HepG2 (cell line): ENCODE data around the gene HCAR1. TPM values are rescaled to one million over a fixed set of nuclear protein-coding genes. Genes with fewer than 3 reads are reported as not detected.

Experiments
- BHLHE40 ChIP-seq: IDR thresholded peaks from 2 replicates; pipeline ENCODE4 v1.6.1; 2011; ENCODE audit warnings: low read length, improper control_type of control experiment
- GABPA ChIP-seq, 2 experiments: IDR thresholded peaks; 2 replicates each; pipeline ENCODE4 v1.6.1; 2011 to 2016; ENCODE audit warnings: low read depth in 2 of 2, low read length in 1 of 2, missing biosample characterization in 1 of 2, missing genetic modification characterization in 1 of 2
- PITX1 ChIP-seq: sonication (generic); formaldehyde crosslinking; IDR thresholded peaks from 2 replicates; pipeline ENCODE4 v1.5.1; 2020; ENCODE audit warnings: mild to moderate bottlenecking, missing genetic modification reagents
- SAP130 ChIP-seq: IDR thresholded peaks from 2 replicates; pipeline ENCODE4 v1.6.1; 2016; ENCODE audit warnings: low read depth
- SMAD3 ChIP-seq: sonication (generic); formaldehyde crosslinking; IDR thresholded peaks from 2 replicates; pipeline ENCODE4 v1.4.0; 2020; ENCODE audit warnings: missing genetic modification reagents
- TCF7 ChIP-seq: sonication (generic); IDR thresholded peaks from 2 replicates; pipeline ENCODE4 v1.6.1; 2016; ENCODE audit warnings: antibody characterized with exemption, low read depth
- YEATS4 ChIP-seq: sonication (generic); formaldehyde crosslinking; IDR thresholded peaks from 2 replicates; pipeline ENCODE4 v1.4.0; 2020; ENCODE audit warnings: missing genetic modification reagents, borderline replicate concordance
- ZNF263 ChIP-seq: sonication (generic); formaldehyde crosslinking; IDR thresholded peaks from 2 replicates; pipeline ENCODE4 v1.4.0; 2020; ENCODE audit warnings: missing genetic modification reagents
- ZNF44 ChIP-seq: sonication (generic); formaldehyde crosslinking; IDR thresholded peaks from 2 replicates; pipeline ENCODE4 v1.5.1; 2020; ENCODE audit warnings: mild to moderate bottlenecking, missing genetic modification reagents
- ZNF878 ChIP-seq: sonication (generic); formaldehyde crosslinking; IDR thresholded peaks from 2 replicates; pipeline ENCODE4 v1.8.1; 2023; ENCODE audit warnings: mild to moderate bottlenecking, missing genetic modification reagents, moderate library complexity
- polyA plus RNA-seq, 8 experiments: library from polyadenylated mRNA; depleted of rRNA in 3 of 8; stranded (reverse) in 7 of 8; unstranded in 1 of 8; fragments of >200 nt; fragmentation: Illumina TruSeq in 4 of 8; extraction: Trizol in 4 of 8; gene quantifications; 2 replicates each; pipeline versions ENCODE4 v1.2.1 to v1.2.3, GENCODE V29; 2011 to 2016; ENCODE audit warnings: low read depth in 4 of 8, missing spikeins in 1 of 8, mixed read lengths in 1 of 8; ENCODE audit not compliant: insufficient read depth in 1 of 8
- total RNA-seq, 5 experiments: library from RNA; depleted of rRNA; stranded (reverse); fragments of >200 nt; fragmentation: Illumina TruSeq; extraction: Trizol; gene quantifications; 2 replicates each; pipeline ENCODE4 v1.2.3, GENCODE V29; 2016; ENCODE audit warnings: low read depth in 1 of 5
- TF ChIP-seq, protein P1 (sequence below): IDR thresholded peaks from 2 replicates; pipeline ENCODE4 v1.6.1; 2016; ENCODE audit warnings: control low read depth
- TF ChIP-seq, protein P2 (sequence below): fragments of 450-650 bp; IDR thresholded peaks from 2 replicates; pipeline ENCODE4 v1.6.1; 2017
- TF ChIP-seq, protein P3 (sequence below): IDR thresholded peaks from 2 replicates; pipeline ENCODE4 v1.6.1; 2016; ENCODE audit warnings: low read depth, control low read depth
- TF ChIP-seq, protein P4 (sequence below): sonication (generic); formaldehyde crosslinking; IDR thresholded peaks from 2 replicates; pipeline ENCODE4 v1.8.1; 2023; ENCODE audit warnings: mild to moderate bottlenecking, inconsistent platforms, moderate library complexity, missing genetic modification reagents, borderline replicate concordance
- TF ChIP-seq, protein P5 (sequence below): sonication (generic); formaldehyde crosslinking; IDR thresholded peaks from 2 replicates; pipeline ENCODE4 v1.9.0; 2022; ENCODE audit warnings: missing genetic modification reagents, mild to moderate bottlenecking, borderline replicate concordance
- TF ChIP-seq, protein P6 (sequence below): sonication (generic); formaldehyde crosslinking; IDR thresholded peaks from 2 replicates; pipeline ENCODE4 v1.5.0; 2020; ENCODE audit warnings: missing genetic modification reagents
- TF ChIP-seq, protein P7 (sequence below): sonication (generic); formaldehyde crosslinking; IDR thresholded peaks from 2 replicates; pipeline ENCODE4; 2020; ENCODE audit warnings: missing genetic modification reagents, mild to moderate bottlenecking, borderline replicate concordance

The HCAR1 gene
- total and polyA plus RNA-seq, 2 of the 13 experiments (the other 11 are each of a cell fraction or from before 2014, with no cell fraction given), result 0.53 to 4.4 TPM

DNA sequence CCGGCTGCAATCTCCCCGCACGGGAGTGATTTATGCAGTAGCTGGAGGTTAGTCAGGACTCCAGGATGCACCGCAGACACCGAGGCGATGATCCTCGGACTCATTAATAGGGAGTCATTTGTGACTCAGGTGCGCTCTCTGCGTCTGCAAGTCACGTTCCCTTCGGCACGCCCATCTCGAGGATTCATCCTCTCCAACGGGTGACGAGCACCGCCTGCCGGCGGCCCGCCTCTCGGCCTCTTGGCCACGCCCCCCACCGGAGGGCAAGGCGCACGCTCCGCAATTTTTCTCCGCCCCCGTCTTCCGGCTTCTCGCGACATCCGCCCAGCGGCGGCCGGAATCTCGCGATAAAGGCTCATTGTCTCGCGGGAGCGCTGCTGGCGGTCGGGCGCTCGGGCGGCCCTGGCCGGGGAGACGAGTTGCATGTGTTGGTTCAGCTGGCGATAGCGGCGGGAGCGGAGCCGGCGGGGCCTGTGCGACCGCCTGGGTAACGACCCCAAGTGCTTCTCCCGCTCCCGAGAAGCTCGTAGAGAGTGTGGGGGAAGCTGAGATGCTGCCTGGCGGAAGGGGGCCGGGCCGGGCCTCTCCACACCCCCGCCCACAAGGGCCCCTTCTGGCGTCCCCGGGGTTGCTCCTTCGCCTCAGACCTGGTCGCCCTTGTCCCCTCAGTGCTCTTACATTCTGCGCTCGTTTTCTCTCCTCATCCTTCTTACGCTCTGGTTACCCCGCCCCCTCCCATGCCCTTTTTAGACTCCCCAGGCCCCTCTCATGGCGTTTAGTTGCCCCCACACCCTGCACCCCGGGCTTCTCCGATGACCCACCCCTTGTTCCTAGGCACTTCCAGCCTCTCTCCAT is 22.0 kb upstream of the HCAR1 start, which contains the start of gene DENR (continued):
- TF ChIP-seq, protein P1, sequence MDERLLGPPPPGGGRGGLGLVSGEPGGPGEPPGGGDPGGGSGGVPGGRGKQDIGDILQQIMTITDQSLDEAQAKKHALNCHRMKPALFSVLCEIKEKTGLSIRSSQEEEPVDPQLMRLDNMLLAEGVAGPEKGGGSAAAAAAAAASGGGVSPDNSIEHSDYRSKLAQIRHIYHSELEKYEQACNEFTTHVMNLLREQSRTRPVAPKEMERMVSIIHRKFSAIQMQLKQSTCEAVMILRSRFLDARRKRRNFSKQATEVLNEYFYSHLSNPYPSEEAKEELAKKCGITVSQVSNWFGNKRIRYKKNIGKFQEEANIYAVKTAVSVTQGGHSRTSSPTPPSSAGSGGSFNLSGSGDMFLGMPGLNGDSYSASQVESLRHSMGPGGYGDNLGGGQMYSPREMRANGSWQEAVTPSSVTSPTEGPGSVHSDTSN, result no peak
- TF ChIP-seq ZNF263 (CRISPR knock-in tag) (peak; percentile 55), TCF7 (no peak), YEATS4 (CRISPR knock-in tag) (peak; percentile 94), GABPA (IDR thresholded peaks at IDR 0.05; ENCODE audit: low read depth, low read length) (peak; percentile 42), GABPA (CRISPR knock-in tag; IDR thresholded peaks at IDR 0.05; ENCODE audit: low read depth) (peak; percentile 85), PITX1 (CRISPR knock-in tag) (peak; percentile 82; the same call in 1 of the 2 replicates), ZNF44 (0 out of 2 replicates have a peak, but pooled peaks have one; percentile 93), SAP130 (peak; percentile 92), ZNF878 (CRISPR knock-in tag) (peak; percentile 88; the same call in 1 of the 2 replicates), BHLHE40 (peak; percentile 98), SMAD3 (CRISPR knock-in tag) (peak; percentile 87; the same call in 1 of the 2 replicates)
- TF ChIP-seq, protein P2, sequence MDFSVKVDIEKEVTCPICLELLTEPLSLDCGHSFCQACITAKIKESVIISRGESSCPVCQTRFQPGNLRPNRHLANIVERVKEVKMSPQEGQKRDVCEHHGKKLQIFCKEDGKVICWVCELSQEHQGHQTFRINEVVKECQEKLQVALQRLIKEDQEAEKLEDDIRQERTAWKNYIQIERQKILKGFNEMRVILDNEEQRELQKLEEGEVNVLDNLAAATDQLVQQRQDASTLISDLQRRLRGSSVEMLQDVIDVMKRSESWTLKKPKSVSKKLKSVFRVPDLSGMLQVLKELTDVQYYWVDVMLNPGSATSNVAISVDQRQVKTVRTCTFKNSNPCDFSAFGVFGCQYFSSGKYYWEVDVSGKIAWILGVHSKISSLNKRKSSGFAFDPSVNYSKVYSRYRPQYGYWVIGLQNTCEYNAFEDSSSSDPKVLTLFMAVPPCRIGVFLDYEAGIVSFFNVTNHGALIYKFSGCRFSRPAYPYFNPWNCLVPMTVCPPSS, result no peak
- TF ChIP-seq, protein P3, sequence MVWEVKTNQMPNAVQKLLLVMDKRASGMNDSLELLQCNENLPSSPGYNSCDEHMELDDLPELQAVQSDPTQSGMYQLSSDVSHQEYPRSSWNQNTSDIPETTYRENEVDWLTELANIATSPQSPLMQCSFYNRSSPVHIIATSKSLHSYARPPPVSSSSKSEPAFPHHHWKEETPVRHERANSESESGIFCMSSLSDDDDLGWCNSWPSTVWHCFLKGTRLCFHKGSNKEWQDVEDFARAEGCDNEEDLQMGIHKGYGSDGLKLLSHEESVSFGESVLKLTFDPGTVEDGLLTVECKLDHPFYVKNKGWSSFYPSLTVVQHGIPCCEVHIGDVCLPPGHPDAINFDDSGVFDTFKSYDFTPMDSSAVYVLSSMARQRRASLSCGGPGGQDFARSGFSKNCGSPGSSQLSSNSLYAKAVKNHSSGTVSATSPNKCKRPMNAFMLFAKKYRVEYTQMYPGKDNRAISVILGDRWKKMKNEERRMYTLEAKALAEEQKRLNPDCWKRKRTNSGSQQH, result peak; percentile 83
- TF ChIP-seq, protein P4, sequence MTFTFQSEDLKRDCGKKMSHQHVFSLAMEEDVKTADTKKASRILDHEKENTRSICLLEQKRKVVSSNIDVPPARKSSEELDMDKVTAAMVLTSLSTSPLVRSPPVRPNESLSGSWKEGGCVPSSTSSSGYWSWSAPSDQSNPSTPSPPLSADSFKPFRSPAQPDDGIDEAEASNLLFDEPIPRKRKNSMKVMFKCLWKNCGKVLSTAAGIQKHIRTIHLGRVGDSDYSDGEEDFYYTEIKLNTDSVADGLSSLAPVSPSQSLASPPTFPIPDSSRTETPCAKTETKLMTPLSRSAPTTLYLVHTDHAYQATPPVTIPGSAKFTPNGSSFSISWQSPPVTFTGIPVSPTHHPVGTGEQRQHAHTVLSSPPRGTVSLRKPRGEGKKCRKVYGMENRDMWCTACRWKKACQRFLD (CRISPR knock-in tag), result peak; percentile 65; the same call in 1 of the 2 replicates
- TF ChIP-seq, protein P5, sequence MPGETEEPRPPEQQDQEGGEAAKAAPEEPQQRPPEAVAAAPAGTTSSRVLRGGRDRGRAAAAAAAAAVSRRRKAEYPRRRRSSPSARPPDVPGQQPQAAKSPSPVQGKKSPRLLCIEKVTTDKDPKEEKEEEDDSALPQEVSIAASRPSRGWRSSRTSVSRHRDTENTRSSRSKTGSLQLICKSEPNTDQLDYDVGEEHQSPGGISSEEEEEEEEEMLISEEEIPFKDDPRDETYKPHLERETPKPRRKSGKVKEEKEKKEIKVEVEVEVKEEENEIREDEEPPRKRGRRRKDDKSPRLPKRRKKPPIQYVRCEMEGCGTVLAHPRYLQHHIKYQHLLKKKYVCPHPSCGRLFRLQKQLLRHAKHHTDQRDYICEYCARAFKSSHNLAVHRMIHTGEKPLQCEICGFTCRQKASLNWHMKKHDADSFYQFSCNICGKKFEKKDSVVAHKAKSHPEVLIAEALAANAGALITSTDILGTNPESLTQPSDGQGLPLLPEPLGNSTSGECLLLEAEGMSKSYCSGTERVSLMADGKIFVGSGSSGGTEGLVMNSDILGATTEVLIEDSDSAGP (CRISPR knock-in tag), result peak; percentile 91
- TF ChIP-seq, protein P6, sequence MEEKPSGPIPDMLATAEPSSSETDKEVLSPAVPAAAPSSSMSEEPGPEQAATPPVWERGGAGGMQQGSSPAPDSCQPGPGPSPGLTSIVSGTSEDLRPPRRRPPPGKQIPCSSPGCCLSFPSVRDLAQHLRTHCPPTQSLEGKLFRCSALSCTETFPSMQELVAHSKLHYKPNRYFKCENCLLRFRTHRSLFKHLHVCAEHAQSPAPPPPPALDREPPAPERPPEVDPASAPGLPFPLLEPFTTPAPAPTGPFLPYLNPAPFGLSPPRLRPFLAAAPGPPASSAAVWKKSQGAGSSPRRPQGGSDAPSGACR (CRISPR knock-in tag), result 0 out of 2 replicates have a peak, but pooled peaks have one; percentile 24
- TF ChIP-seq, protein P7, sequence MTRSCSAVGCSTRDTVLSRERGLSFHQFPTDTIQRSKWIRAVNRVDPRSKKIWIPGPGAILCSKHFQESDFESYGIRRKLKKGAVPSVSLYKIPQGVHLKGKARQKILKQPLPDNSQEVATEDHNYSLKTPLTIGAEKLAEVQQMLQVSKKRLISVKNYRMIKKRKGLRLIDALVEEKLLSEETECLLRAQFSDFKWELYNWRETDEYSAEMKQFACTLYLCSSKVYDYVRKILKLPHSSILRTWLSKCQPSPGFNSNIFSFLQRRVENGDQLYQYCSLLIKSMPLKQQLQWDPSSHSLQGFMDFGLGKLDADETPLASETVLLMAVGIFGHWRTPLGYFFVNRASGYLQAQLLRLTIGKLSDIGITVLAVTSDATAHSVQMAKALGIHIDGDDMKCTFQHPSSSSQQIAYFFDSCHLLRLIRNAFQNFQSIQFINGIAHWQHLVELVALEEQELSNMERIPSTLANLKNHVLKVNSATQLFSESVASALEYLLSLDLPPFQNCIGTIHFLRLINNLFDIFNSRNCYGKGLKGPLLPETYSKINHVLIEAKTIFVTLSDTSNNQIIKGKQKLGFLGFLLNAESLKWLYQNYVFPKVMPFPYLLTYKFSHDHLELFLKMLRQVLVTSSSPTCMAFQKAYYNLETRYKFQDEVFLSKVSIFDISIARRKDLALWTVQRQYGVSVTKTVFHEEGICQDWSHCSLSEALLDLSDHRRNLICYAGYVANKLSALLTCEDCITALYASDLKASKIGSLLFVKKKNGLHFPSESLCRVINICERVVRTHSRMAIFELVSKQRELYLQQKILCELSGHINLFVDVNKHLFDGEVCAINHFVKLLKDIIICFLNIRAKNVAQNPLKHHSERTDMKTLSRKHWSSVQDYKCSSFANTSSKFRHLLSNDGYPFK, result peak; percentile 75
